GM18519 (cell line): Measurements from ENCODE around the gene ARID3A.
"Not testable (repeated sequence)": the region's sequence is repeated elsewhere in the genome, so short reads cannot be mapped to it uniquely, and the experiment has no call there.

ENCODE experiments used
- ATAC-seq: cut with Tn5 transposase; IDR thresholded peaks from one replicate; pipeline ENCODE4 v1.9.1; 2021; ENCODE audit warnings: mild to moderate bottlenecking, moderate library complexity; ENCODE audit not compliant: unreplicated experiment, low FRiP score

The ARID3A gene

DNA sequence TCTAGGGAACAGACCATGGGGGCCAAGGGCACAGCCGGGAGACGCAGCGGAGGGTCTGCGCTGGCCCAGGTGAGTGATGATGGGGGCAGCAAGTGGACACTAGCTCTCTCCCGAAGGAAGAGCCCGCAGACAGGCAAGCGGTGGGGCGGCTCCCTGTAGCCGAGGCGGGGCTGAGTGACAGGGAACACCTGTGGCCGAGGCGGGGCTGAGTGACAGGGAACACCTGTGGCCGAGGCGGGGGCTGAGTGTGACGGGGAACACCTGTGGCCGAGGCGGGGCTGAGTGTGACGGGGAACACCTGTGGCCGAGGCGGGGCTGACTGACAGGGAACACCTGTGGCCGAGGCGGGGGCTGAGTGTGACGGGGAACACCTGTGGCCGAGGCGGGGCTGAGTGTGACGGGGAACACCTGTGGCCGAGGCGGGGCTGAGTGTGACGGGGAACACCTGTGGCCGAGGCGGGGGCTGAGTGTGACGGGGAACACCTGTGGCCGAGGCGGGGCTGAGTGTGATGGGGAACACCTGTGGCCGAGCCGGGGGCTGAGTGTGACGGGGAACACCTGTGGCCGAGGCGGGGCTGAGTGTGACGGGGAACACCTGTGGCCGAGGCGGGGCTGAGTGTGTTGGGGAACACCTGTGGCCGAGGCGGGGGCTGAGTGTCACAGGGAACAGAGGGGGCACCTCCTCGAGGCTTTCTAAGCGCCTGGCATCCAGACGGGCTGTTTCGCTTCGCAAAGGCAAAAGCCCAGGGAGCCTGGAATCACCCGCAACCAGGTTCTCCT is 34.2 kb upstream of the ARID3A start:
- not testable (repeated sequence) for ATAC-seq

DNA sequence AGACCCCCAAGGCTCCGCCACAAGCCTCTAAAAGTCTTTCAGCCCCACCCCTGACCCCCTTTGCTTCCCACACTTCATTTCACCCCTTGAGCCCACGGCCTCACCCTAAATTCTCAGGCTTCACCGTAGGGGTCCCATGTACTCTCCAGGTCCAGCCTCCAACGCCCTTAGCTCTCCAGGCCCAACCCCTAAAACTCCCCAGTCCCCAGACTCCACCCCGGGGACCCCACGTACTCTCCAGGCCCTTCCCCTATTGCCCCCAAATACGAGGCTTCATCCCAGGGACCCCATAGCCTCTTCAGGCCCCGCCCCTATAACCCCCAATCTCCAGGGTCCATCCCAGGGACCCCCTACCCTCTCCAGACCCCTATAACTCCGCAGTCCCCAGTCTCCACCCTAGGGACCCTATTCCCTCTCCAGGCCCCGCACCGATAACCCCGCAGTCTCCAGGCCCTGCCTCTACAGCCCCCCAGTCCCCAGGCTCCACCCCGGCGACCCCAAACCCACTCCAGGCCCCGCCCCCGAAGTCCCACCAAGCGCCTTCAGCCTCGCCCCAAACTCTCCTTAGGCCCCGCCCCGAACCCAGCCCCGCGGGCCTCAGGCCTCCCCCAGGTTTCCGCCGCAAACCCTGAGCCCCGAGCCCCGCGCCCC is 33.5 kb upstream of the ARID3A start:
- ATAC-seq: peak; percentile 7

DNA sequence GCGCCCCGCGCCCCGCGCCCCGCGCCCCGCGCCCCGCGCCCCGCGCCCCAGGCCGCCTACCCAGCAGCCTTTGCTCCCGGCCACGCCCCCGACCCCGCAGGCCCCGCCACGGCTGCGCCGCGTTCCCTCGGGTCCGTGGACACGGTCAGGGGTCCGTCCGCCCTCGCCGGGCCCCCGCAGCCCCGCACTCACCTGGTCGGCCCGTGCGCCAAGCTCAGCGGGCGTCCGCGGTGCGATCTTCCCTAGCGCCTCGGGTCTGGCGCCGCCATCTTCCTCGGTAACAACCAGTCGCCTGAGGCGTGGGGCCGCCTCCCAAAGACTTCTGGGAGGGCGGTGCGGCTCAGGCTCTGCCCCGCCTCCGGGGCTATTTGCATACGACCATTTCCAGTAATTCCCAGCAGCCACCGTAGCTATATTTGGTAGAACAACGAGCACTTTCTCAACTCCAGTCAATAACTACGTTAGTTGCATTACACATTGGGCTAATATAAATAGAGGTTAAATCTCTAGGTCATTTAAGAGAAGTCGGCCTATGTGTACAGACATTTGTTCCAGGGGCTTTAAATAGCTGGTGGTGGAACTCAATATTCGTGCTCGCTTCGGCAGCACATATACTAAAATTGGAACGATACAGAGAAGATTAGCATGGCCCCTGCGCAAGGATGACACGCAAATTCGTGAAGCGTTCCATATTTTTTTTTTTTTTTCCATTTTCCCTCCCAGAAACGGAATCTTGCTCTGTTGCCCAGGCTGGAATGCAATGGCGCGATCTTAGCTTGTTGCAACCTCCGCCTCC is 32.7 kb upstream of the ARID3A start, which contains the start of the genes MED16 and RNU6-9:
TSS of gene MED16 (minus strand) at position 294 of the 796 bp plus-strand sequence. CDS start 2,056 bp downstream, outside the sequence.
TSS of gene RNU6-9 (plus strand) at position 591 of the 796 bp plus-strand sequence.
- ATAC-seq: peak; percentile 60

DNA sequence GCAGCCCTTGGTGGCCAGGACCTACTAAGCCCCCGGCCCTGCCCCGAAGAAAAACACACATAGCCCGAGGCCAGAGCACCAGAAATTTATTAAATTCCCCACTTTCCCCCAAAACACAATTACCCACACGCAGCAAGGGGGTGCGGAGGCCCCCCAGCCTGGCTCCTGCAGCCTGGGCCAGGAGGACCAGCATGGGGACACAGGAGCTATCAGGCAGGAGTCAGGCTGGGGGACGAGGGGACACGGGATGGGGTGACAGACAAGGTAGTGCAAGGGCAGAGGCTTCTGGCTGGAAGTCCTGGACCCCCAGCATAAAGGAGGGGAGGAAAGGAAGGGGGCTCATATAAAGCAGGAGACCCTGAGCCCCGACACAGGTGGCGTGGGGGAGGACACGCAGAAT is 29.4 kb upstream of the ARID3A start:
- ATAC-seq: no peak

DNA sequence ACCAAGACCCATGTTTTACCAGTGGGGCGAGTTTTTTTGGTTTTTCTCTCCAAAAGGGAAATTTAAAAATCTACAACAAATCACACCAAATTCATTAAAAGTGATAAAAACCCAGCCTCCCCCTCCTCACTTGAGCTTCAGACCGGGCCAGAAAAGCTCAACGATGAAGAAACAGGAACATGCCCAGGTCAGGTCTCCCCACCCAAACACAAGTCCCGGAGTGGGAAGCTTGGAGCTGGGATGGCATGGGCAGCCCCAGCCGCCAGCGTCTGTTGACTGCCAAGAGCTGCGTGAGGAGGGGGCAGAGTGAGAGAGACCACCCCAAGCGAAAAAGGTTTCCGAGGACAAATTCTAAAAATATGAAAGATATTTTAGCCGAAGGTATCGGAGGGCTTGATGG is 28.8 kb upstream of the ARID3A start:
- ATAC-seq: no peak

DNA sequence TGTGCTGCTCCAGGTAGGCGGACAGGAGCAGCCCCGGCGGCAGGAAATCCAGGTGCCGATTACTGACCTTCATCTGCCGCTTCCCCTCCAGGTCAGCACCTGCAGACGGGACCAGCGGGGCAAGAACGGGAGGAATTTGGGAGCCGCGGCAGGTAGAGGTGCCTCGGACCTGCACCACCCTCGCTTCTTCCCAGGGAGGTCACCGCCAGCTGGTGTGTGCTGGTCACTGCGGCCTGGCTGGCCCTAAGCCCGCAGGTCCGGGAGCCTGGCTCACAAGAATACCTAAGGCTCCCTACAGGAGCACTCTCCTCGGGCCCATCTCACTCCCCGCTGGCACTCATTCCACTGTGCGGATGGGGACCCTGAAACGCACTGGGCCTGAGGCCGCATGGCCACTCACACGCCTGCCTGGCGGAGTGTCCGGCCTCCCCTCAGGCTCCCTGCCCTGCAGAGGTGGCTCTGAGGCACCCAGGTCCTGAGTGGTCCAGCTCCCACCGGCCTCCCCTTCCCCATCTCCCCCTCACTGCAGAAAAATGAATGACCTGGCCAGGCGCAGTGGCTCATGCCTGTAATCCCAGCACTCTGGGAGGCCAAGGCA is 28.3 kb upstream of the ARID3A start:
- ATAC-seq: no peak

DNA sequence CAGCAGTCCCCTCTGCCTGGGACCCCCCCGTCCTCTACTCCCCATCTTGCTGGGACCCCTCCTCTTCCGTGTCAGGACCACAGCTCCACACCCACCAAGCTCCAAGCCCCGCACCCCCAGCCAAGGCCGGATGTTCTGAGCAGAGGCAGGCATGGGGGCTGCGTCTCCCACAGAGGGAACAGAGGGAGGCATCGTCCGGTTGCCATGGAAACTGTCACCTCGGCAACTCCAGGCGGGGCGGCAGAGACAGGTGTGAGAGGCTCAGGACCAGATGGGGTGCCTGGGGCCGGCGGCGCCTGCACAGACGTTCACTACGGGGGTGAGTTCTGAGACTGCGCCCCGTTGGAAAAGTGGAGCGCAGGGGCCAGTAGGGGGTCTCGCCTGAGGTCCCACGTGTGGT is 27.2 kb upstream of the ARID3A start:
- ATAC-seq: no peak

DNA sequence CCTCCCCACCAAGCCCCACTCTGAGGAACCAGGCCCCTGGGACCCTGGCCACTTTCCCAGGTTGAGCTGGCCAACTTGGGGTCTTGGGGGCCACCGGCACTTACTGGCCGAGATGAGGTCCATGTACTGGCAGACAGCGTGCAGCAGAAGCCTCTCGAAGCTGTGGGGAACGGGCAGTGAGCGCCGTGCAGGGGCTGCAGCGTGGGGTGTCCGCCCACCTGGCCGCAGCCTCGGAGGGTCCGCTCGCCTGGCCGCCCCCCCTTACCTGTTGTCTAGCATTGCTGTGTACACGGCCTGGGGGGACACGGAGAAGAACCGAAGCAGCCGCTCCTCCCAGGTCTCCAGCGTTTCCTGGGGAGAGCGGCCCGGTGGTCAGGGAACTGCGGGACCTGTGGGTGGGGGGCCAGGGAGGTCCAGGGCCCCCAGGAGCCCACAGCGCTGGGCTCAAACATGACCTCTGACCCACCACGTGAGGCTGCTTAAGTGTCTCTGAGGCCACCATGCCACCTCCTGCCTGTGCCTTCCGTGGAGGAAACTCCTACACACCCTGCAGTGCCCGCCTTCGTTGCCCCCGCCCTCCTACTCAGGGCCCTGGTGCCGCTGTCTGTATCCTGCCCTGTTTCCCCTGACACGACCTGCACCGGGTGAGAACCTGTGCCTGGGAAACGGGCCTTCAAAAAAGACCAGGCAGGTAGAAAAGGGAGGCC is 26.3 kb upstream of the ARID3A start:
- no peak for ATAC-seq

DNA sequence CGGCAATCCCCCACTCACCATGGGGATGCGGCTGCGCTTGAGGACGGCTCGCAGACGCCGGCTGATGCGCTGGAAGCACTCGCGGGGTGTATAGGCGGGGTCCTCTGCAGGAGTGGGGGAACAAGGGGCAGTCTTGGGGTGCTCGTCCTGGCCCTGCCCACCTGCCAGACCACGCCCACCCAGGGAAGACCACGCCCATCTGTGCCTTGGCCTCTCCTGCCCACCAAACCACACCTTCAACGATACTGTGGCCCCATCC is 25.9 kb upstream of the ARID3A start:
- no peak for ATAC-seq

DNA sequence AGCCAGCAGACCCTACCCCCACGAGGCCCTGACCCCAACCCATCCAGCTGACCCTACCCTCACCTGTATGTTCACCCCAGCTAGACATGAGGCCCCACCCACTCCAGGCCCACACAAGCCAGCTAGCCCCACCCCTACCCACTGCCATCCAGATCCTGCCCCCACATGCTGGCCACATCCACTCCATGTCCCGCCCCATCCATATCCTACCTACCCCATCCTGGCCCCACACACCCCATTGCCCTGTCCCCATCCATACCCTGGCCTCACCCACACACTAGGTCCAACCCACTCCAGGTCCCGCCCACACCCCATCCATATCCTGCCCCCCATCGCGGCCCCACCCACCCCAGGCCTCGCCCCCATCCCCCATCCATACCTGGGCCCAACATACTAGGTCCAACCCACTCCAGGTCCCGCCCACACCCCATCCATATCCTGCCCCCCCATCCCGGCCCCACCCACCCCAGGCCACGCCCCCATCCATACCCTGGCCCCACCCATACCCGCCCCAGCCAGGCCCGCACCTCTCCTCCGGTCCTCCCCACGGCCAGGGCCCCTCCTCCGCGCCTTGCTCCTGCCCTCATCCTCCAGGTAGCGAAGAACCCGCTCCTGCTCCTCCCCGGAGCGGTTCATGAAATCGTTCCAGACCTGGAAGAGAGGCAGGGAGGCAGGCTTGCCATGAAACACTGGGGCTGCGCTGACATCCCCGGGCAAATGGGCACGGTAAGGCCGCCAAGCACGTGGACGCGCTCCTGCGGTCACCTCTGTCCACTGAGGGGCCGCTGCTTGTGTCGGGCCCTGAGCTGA is 25.3 kb upstream of the ARID3A start:
- ATAC-seq: no peak

DNA sequence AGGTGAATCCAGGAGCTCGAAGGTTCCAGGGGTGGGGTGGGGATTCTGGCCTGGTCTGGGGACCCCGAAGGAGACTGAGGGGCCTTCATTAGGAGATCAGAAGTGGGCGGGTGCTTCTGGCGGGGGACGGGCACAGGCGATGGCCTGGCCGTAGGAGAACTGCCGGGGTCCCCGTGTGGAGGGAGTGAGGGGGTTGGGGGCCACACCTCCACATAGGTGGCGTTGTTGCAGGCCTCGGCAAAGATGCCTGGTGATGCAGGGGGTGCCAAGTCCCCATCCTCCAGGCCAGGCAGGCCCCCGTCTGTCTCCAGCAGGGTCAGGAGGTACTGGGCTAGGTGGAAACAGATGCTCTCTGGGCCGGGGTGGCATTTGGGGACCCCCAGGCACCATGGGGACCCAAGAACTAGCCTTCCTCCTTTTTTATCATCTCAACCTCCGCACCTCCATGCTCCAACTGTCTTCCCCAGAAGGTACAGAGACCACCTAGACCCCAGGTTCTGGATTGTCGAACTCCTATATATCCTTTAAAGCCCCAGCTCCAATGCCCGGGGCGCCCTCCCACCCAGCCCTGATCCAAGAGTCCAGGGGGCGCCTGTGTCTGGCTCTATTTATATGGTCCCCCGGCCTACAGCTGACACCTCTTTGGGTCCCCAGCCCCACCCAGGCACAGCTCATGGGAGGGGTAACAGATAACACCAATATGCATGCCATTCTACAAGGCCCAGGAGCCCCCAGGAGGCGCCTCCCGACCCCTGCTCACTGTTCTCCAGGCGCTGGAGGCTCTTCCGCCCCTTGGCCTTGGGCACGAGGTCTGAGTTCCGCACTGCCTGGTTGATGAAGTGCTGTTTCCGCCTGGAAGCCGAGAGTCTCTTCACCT is 24.4 kb upstream of the ARID3A start:
- ATAC-seq: no peak

DNA sequence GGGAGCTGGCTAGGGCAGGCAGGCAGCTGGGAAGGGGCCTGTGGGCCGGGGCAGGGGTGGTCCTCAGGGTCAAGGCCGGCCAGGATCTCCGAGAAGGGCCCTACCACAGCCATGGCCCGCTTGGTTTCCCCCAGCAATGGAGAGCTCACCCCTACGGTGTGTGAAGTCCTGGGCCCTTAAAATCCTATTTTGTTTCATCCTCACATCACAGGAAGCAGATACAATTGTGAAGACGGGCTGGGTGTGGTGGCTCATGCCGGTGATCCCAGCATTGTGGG is 23.8 kb upstream of the ARID3A start:
- ATAC-seq: no peak

DNA sequence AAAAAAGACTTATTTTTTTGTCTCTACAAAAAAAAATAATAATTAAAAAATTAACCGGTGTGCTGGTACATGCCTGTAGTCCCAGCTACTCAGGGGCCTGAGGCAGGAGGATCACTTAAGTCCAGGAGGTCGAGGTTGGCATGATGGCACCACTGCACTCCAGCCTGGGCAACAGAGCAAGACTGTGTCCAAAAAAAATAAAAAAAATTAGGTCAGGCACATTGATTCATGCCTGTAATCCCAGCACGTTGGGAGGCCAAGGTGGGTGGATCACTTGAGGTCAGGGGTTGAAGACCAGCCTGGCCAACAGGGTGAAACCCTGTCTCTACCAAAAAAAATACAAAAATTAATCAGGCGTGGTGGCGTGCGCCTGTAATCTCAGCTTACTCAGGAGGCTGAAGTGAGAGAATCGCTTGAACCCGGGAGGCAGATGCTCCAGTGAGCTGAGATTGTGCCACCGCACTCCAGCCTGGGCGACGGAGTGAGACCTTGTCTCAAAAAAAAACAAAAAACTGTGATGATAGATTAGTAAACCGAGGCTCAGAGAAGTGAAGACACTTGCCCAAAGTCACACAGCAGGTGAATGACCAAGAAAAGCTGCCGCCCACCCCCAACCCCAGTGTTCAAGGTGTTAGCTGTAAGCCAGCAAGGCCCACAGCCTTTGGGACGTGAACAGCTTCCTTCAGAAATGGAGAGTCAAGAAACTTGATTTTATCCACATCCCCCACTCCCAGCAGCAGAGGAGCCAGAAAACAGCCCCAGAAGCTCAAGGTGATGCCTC is 23.2 kb upstream of the ARID3A start:
- no peak for ATAC-seq

DNA sequence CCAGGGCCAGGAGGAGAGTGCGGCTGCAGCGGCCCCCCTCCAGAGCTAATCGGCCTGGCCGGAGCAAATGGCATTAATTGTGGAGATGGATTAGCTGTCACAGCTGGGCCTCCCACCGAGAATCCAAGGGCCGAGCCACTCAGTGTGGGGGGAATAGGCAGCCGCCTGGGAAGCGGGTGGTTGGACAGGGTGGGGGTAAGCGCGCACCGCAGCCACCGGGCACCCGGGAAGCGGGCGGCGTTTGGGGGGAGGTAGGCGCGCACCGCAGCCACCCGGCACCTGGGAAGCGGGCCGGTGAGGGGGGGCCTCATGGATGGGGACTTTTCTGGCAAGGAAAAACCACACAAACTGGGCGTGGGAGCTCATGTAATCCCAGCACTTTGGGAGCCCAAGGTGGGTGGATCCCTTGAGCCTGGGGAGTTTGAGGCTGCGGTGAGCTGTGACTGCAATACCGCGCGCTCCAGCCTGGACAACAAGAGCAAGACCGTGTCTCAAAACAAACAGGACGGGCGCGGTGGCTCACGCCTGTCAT is 22.5 kb upstream of the ARID3A start:
- no peak for ATAC-seq

DNA sequence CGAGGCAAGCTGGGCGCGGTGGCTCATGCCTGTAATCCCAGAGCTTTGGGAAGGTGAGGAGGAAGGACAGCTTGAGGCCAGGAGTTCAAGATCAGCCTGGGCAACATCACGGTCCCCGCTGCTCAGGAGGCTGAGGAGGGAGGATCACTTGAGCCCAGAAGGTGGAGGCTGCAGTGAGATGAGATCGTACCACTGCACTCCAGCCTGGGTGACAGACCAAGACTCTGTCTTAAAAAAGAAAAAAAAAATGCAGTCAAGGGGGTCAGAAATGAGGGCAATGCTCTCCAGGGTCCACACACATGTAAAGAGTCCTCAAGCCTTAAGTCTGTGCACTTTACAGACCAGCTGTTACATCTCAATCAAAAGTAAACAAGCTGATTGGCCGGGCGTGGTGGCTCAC is 21.3 kb upstream of the ARID3A start:
- ATAC-seq: no peak

DNA sequence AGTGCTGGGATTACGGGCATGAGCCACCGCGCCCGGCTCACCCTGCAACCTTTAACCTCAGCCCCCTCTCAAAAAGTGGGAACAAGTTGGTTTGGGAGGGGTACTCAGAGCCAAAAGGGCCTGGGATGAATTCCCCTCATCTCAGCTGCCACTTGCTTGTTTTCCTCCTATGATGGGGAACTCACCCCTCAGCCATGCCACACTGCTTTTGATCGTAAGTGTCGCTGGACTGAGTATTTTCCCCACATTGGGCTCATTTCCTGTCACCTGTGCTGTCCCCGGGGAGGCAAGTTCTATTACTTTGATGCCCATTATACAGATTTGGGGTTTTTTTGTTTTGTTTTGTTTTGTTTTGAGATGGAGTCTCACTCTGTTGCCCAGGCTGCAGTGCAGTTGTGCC is 19.4 kb upstream of the ARID3A start:
- ATAC-seq: no peak

DNA sequence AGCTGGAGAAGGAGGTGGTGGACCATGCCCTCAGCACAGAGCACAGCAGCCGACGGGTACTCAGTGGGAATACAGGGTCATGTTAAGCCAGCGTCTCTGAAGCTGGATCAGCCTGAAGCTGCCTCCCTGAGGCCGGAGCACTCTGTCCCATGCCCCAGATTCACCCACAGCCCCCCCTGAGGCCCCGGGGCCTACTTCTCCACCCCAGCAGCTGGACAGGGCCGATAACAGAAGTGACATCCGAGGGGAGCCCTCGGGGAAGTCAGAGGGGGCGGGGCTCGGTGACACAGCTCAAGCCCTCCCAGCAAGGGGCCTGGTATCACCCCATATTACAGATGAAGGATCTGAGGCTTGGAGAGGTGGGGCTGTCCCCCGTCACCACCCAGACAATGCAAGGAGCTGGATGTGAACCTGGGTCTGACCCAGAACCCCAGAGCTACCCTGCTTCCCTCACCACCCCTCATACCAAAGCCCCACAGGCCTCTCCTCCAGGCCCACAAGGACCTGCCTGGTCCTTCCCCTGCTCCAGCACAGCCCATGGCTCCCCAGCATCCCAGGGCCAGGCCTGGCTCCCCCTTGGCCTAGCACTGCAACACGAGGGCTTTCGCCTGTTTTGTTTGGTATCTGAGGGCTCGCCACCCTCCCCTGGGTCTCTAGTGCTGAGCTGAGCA is 18.5 kb upstream of the ARID3A start:
- ATAC-seq: no peak
